OCI-LY7 (cell line): ENCODE measurements around the gene NREP. TPM values are rescaled to one million over a fixed set of nuclear protein-coding genes. Genes with fewer than 3 reads are reported as not detected.

Experiments used
- BruUV-seq: library from RNA; stranded (reverse); fragments of 400-500 nt; replicated peaks from 2 replicates; lab custom pipeline; 2021; lab: Mats Ljungman, UMichigan
- CTCF ChIA-PET: fragments of 300-600 bp; sonication (Branson Sonifier 250); formaldehyde crosslinking; loops from one replicate; lab custom pipeline; 2022; ENCODE audit warnings: antibody characterized with exemption; ENCODE audit not compliant: unreplicated experiment; lab: Charles Lee
- POLR2A ChIA-PET: fragments of 300-600 bp; sonication (Branson Sonifier 250); formaldehyde crosslinking; loops from one replicate; lab custom pipeline; 2022; ENCODE audit warnings: antibody characterized with exemption; lab: Charles Lee
- DNase-seq: peaks from one replicate; pipeline ENCODE4 v3.0.0-alpha.2; 2015; ENCODE audit warnings: low spot score
- H2AFZ ChIP-seq: fragments of 200-600 bp; sonication (generic), shearing (Covaris generic); 2 replicates; pipeline ENCODE4 v1.6.1; 2014; ENCODE audit warnings: mild to moderate bottlenecking, antibody characterized with exemption, low read length, moderate library complexity
- H3K27ac ChIP-seq: fragments of 200-600 bp; sonication (generic); 2 replicates; pipeline ENCODE4 v1.5.1; 2014; ENCODE audit warnings: mixed run types, low read depth, mild to moderate bottlenecking, moderate library complexity, low read length, inconsistent platforms; ENCODE audit not compliant: poor library complexity, severe bottlenecking
- H3K36me3 ChIP-seq: fragments of 200-600 bp; sonication (generic); 2 replicates; pipeline ENCODE4 v1.6.1; 2014; ENCODE audit warnings: mild to moderate bottlenecking, antibody characterized with exemption, low read length, moderate library complexity, mixed read lengths; ENCODE audit not compliant: insufficient read depth
- H3K4me1 ChIP-seq: fragments of 200-600 bp; sonication (generic); 2 replicates; pipeline ENCODE4 v1.5.1; 2014; ENCODE audit warnings: mild to moderate bottlenecking, low read length; ENCODE audit not compliant: insufficient read depth, poor library complexity, severe bottlenecking
- H3K4me2 ChIP-seq: fragments of 200-600 bp; sonication (generic); 2 replicates; pipeline ENCODE4 v1.6.1; 2014; ENCODE audit warnings: mild to moderate bottlenecking, low read length
- H3K4me3 ChIP-seq: fragments of 200-600 bp; sonication (generic); 2 replicates; pipeline ENCODE4 v1.5.1; 2014; ENCODE audit warnings: mild to moderate bottlenecking, low read depth, low read length; ENCODE audit not compliant: poor library complexity, severe bottlenecking
- H3K79me2 ChIP-seq: fragments of 200-600 bp; sonication (generic); 2 replicates; pipeline ENCODE4 v1.6.1; 2016; ENCODE audit warnings: low read depth, mild to moderate bottlenecking, low read length, moderate library complexity, mixed read lengths; ENCODE audit not compliant: insufficient read depth
- H3K9me2 ChIP-seq: fragments of 200-600 bp; sonication (generic); 2 replicates; pipeline ENCODE4 v1.6.1; 2016; ENCODE audit warnings: mild to moderate bottlenecking, low read length, mixed read lengths; ENCODE audit not compliant: insufficient read depth
- H3K9me3 ChIP-seq: fragments of 200-600 bp; sonication (generic); 2 replicates; pipeline ENCODE4 v1.6.1; 2014; ENCODE audit warnings: mild to moderate bottlenecking, mixed run types, low read length, mixed read lengths
- H4K20me1 ChIP-seq: fragments of 200-600 bp; sonication (generic); 2 replicates; pipeline ENCODE4 v1.6.1; 2014; ENCODE audit warnings: mild to moderate bottlenecking, antibody characterized with exemption, low read length, moderate library complexity, mixed read lengths; ENCODE audit not compliant: insufficient read depth
- CTCF ChIP-seq: fragments of 200-600 bp; sonication (generic); conservative IDR thresholded peaks from 2 replicates; pipeline ENCODE4 v1.5.1; 2014; ENCODE audit warnings: mild to moderate bottlenecking, antibody characterized with exemption, low read length, moderate library complexity, mixed read lengths
- EZH2phosphoT487 ChIP-seq: fragments of 200-600 bp; sonication (generic); IDR thresholded peaks from 2 replicates; pipeline ENCODE4 v1.6.1; 2018; ENCODE audit warnings: low read depth, borderline replicate concordance, mild to moderate bottlenecking, mixed run types, antibody characterized with exemption, low read length, moderate library complexity, mixed read lengths
- intact Hi-C: fragments of 100-400 bp; cut with micrococcal nuclease; formaldehyde crosslinking; loops from one replicate; pipeline ENCODE4 v1.10.0; 2022; ENCODE audit not compliant: unreplicated experiment
- total RNA-seq, 2 experiments: library from RNA; depleted of rRNA in 1 of 2; stranded (reverse); fragments of >200 nt in 1 of 2; shearing (Covaris generic) in 1 of 2; gene quantifications; 2 replicates each; pipeline ENCODE4 v1.2.3, GENCODE V29; 2014 to 2022

The NREP gene
- total RNA-seq, 2 experiments from 2014 or later = 40.0 to 100 TPM

GRCh38 chr5:111728941-111729340 is 28.1 kb downstream of the NREP start:
- H4K20me1 ChIP-seq = no peaks in the 10 kb centered on the region
- no TSS peak for BruUV-seq
- POLR2A ChIA-PET = interaction anchor here (1.0 to 1.6 kb wide), 2 partner anchors 18 to 28 kb away, joined by 3 to 6 read pairs; partner anchors contain the start of gene NREP

GRCh38 chr5:111726986-111727385 is 30.0 kb downstream of the NREP start:
- no peak overlapping the region for H2AFZ ChIP-seq
- CTCF ChIA-PET = no interaction called here
- DNase-seq = no peak
- no peaks in the 10 kb centered on the region for H3K9me2 ChIP-seq
- intact Hi-C loops = no loop called here
- BruUV-seq = no TSS peak
- H3K4me2 ChIP-seq = no peak overlapping the region
- no peak overlapping the region for H3K4me3 ChIP-seq
- POLR2A ChIA-PET = interaction anchor here (0.6 to 2.3 kb wide), 4 partner anchors 10 to 1747 kb away, joined by 3 to 9 read pairs (median 4); no protein-coding TSS in a partner anchor
- no peaks in the 10 kb centered on the region for H3K9me3 ChIP-seq
- no peaks in the 10 kb centered on the region for H4K20me1 ChIP-seq
- H3K4me1 ChIP-seq = no peaks in the 10 kb centered on the region
- TF ChIP-seq CTCF (no peak), EZH2phosphoT487 (no peak)
- no peak overlapping the region for H3K27ac ChIP-seq
- peaks cover 17% of the 10 kb centered on the region for H3K36me3 ChIP-seq
- H3K79me2 ChIP-seq = no peaks in the 10 kb centered on the region

More at GRCh38 chr5:111728941-111729340, 28.1 kb downstream of the NREP start:
- H3K4me2 ChIP-seq = no peak overlapping the region
- no peaks in the 10 kb centered on the region for H3K79me2 ChIP-seq
- H3K9me2 ChIP-seq = no peaks in the 10 kb centered on the region
- CTCF ChIA-PET = no interaction called here
- DNase-seq = no peak
- H3K9me3 ChIP-seq = no peaks in the 10 kb centered on the region
- H3K36me3 ChIP-seq = peaks cover 33% of the 10 kb centered on the region
- no peaks in the 10 kb centered on the region for H3K4me1 ChIP-seq
- H3K27ac ChIP-seq = no peak overlapping the region
- TF ChIP-seq CTCF (no peak), EZH2phosphoT487 (no peak)
- H3K4me3 ChIP-seq = no peak overlapping the region
- intact Hi-C loops = no loop called here
- H2AFZ ChIP-seq = no peak overlapping the region

GRCh38 chr5:111722140-111722539 is 34.9 kb downstream of the NREP start:
- H3K36me3 ChIP-seq = no peaks in the 10 kb centered on the region
- no peak overlapping the region for H3K4me3 ChIP-seq
- no peaks in the 10 kb centered on the region for H3K9me2 ChIP-seq
- no peak for DNase-seq
- no peak overlapping the region for H3K4me2 ChIP-seq
- TF ChIP-seq CTCF (no peak), EZH2phosphoT487 (no peak)
- intact Hi-C loops = no loop called here
- H3K9me3 ChIP-seq = no peaks in the 10 kb centered on the region
- H3K27ac ChIP-seq = no peak overlapping the region
- no peak overlapping the region for H2AFZ ChIP-seq
- H3K79me2 ChIP-seq = no peaks in the 10 kb centered on the region
- POLR2A ChIA-PET = interaction anchor here (1.2 to 1.6 kb wide), 2 partner anchors 16 to 17 kb away, joined by 3 to 10 read pairs; no protein-coding TSS in a partner anchor
- CTCF ChIA-PET = no interaction called here
- H3K4me1 ChIP-seq = no peaks in the 10 kb centered on the region
- no peaks in the 10 kb centered on the region for H4K20me1 ChIP-seq
- BruUV-seq = no TSS peak
